HUDEP-2 (cell line): ENCODE data around the gene APOBEC3B.
A peak's percentile ranks its signal among the peaks of the same experiment; 100 is the strongest.
"Not testable (repeated sequence)": the region's sequence is repeated elsewhere in the genome, so short reads cannot be mapped to it uniquely, and the experiment has no call there.

Experiments
- DNase-seq, 76 experiments: peaks; one replicate each; lab custom pipeline; 2025; ENCODE audit not compliant: unreplicated experiment in 76 of 76; lab: John Stamatoyannopoulos, UW

The APOBEC3B gene

GRCh38 chr22:38950527-38951295, 31.4 kb upstream of the APOBEC3B start:
- peak in 72 of 76 experiments; percentile 14 to 85 (median 58) for DNase-seq

- no peak for DNase-seq
Observed at GRCh38 chr22:38951734-38952133, 30.4 kb upstream of the APOBEC3B start.

DNA sequence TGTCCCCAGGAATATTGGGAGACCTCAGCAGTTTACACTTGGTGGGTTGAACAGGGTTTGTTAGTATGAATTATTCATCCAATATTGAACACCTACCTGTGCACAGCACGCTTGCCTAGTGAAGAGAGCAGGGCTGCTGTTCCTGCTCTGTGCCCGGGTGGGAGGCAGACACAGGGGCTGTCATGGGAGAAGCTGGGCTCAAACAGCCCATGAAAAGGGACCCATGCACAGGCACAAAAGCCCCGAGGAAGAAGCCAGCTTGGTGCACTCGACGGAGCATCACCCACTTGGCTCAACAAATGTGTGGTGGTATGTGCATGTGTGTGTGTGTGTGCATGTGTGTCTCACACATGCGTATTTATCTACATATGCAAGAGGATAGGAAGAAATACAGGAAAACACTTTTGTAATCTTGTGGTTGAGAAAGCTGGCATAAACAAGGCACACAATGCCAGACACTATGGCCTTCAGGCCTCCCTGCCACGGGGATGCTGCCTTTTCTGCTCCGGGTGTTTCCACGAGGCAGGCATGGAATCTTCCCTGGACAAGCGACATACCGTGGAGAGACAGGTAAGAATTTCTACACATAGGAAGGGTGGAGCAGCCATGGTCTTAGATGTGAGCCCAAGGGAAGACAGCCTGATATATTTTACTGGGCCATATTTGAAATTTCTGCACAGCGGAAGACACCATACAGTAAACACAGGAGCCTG, 29.7 kb upstream of the APOBEC3B start:
- no peak for DNase-seq

- no peak for DNase-seq
Observed at GRCh38 chr22:38953091-38953490, 29.1 kb upstream of the APOBEC3B start.

GRCh38 chr22:38953577-38954413, 28.4 kb upstream of the APOBEC3B start:
- no peak for DNase-seq

DNA sequence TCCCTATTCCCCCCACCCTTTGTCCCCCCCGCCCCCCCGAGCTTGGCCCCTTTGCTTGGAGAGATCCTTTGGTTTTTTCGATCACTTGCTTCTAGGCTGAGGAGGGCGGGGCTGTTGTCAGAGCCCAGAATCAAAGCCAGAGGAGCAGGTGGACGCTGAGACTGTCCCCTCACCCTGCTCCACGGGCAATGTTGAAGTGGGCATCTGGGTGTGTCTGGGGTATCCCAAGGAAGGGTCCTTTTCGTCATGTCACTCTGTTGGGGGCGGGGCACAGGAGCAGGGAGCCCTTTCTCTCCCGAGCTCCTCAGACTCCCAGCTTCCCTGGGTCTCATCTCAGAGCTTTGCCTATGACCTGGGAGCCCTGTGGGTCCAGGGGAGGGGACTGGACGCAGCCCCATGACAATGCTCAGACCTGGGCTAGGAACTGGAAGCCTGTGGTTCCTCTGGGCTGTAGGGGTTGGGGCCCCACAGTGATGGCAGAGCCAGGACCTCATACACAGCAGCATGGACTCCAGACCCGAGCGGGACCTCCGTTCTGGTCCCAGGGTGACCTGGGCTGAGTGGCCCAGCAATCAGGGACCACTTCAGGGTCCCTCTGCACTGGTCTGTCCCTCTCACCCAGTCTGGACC, 27.6 kb upstream of the APOBEC3B start:
- DNase-seq = no peak

GRCh38 chr22:38955250-38955905, 26.8 kb upstream of the APOBEC3B start:
- no peak for DNase-seq

GRCh38 chr22:38955926-38956325, 26.2 kb upstream of the APOBEC3B start:
- DNase-seq = no peak

GRCh38 chr22:38956551-38956950, 25.6 kb upstream of the APOBEC3B start:
- no peak for DNase-seq

GRCh38 chr22:38957046-38957770, 24.9 kb upstream of the APOBEC3B start, which contains the start of gene APOBEC3A:
TSS of gene APOBEC3A (plus strand) at chr22:38957609. CDS start at chr22:38957692, 83 bp downstream.
- peak in 40 of 76 experiments; percentile 4 to 62 (median 31) for DNase-seq

- DNase-seq = no peak
Observed at GRCh38 chr22:38957808-38958650, 24.1 kb upstream of the APOBEC3B start.

- DNase-seq = not testable (repeated sequence)
Observed at GRCh38 chr22:38958651-38958943, 23.6 kb upstream of the APOBEC3B start.

GRCh38 chr22:38959590-38959989, 22.6 kb upstream of the APOBEC3B start:
- no peak for DNase-seq

DNA sequence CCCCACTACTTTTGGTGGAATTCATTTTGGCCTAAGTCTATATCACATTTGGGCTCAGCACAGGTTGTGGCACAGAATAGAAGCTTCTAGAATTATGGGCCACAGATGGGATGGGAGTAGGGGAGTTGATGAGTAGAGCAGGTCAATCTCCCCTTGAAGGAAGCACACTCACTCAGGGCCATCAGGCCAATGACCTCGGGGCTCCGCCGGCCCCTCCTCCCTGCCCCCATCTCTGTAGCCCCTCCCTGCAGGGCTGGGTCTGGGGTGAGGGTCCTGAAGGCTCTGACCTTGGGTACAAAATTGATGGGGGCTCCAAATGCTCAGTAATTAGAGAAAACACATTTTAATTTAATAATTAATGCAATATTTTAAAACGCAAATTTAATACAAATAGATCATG, 21.5 kb upstream of the APOBEC3B start:
- not testable (repeated sequence) for DNase-seq

- not testable (repeated sequence) for DNase-seq
Observed at GRCh38 chr22:38963291-38963738, 18.8 kb upstream of the APOBEC3B start.

DNA sequence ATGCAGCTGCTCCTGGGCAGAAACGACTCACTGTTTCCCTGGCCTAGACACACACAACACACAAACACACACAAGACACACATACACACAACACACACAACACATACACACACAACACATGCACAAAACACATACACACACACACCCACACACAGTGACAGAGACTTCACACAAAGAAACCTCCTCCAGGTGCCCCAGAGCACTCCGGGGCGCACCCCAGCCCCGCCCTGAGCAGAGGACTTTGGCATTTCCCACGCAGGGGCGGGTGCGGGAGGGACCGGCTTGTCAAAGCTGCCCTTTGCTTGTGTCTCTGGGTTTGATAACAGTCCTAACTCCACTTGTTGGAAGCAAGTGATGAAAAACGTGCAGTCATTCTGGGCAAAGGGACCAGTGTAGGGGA, 18.3 kb upstream of the APOBEC3B start:
- peak in 66 of 76 experiments; percentile 10 to 79 (median 60) for DNase-seq

- no peak for DNase-seq
Observed at GRCh38 chr22:38964306-38964705, 17.8 kb upstream of the APOBEC3B start.

GRCh38 chr22:38964989-38965388, 17.2 kb upstream of the APOBEC3B start:
- DNase-seq = no peak
